ENCODE results near the gene CIB2. TPM values are rescaled to one million over a fixed set of nuclear protein-coding genes. Genes with fewer than 3 reads are reported as not detected.

CIB2 gene
- total RNA-seq, 2 donors from 2014 or later = 16.7 to 23.0 TPM

DNA sequence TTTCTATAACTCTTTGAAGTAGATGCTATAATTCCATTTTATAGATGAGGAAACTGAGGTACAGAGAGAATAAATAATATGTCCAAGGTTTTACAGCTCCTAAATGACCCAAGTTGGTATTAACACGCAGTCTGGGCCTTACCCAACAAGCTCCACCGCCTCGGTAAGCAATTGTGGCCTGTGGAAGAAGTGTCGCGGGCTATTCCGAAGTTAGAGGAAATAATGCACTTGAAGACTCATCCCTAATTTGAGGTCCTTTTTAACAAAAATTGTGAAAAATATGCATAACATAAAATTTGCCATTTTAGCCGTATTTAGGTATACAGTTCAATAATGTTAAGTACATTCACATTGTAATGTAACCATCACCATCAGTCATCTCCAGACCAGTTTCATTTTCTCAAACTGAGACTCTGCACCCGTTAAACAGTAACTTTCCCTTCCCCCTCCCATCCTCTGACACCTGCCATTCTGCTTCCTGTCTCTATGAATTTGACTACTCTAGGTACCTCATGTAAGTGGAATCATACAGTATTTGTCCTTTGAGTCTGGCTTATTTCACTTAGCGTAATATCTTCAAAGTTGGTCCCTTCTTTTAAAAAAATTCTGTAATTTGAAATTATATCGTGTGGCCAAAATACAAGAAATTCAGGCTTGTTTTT is 36.1 kb upstream of the CIB2 start:
- no peak for DNase-seq (ENCODE audit: low spot score)
- WGBS = 92% methylated on average over 10 of the region's 10 CpGs
- Histone ChIP-seq H3K4me1 (replicated peaks) (no peaks in the 10 kb centered on the region), H3K4me3 (no peak overlapping the region), H3K36me3 (peaks cover 6 to 17% of the 10 kb centered on the region in 2 donors), H3K9me3 (no peaks in the 10 kb centered on the region), H3K27me3 (replicated peaks; ENCODE audit: insufficient read depth) (no peaks in the 10 kb centered on the region), H3K27ac (no peak overlapping the region)
- intact Hi-C loops (cut with DNase I) = no loop called here
- TF ChIP-seq POLR2AphosphoS5 (IDR thresholded peaks at IDR 0.05) (no peak), POLR2A (IDR thresholded peaks at IDR 0.05) (no peak), CTCF (IDR thresholded peaks at IDR 0.05) (no peak)

- Histone ChIP-seq H3K27me3 (replicated peaks; ENCODE audit: insufficient read depth) (no peaks in the 10 kb centered on the region), H3K36me3 (peaks cover 9 to 17% of the 10 kb centered on the region in 2 donors), H3K9me3 (no peaks in the 10 kb centered on the region), H3K4me3 (no peak overlapping the region), H3K4me1 (replicated peaks) (no peaks in the 10 kb centered on the region), H3K27ac (no peak overlapping the region)
- DNase-seq (ENCODE audit: low spot score) = no peak
- TF ChIP-seq CTCF (IDR thresholded peaks at IDR 0.05) = no peak
- no peak for TF ChIP-seq POLR2AphosphoS5 (IDR thresholded peaks at IDR 0.05)
- TF ChIP-seq POLR2A (IDR thresholded peaks at IDR 0.05) = no peak
- intact Hi-C loops (cut with DNase I) = no loop called here
- 91% methylated on average over 2 of the region's 2 CpGs for WGBS
Observed at GRCh38 chr15:78164010-78164409, 32.8 kb upstream of the CIB2 start.

DNA sequence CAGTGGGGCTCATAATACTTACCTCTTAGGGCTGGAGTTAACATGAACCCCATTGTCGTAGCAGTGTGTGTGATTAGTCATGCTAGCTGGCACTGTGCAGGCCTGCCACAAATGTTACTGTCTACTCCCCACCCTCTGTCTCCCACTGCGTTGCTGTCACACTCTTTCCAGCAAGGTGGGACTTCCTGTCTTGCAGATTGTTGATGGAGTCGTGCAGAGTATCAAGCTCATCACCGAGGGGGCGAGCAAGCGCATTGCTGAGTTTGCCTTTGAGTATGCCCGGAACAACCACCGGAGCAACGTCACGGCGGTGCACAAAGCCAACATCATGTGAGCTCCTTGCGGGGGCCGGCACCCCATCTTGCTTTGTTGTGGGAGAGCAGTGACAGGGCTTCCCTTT is 30.8 kb upstream of the CIB2 start:
- DNase-seq (ENCODE audit: low spot score) = no peak
- intact Hi-C loops (cut with DNase I) = no loop called here
- 86% methylated on average over 13 of the region's 13 CpGs for WGBS

DNA sequence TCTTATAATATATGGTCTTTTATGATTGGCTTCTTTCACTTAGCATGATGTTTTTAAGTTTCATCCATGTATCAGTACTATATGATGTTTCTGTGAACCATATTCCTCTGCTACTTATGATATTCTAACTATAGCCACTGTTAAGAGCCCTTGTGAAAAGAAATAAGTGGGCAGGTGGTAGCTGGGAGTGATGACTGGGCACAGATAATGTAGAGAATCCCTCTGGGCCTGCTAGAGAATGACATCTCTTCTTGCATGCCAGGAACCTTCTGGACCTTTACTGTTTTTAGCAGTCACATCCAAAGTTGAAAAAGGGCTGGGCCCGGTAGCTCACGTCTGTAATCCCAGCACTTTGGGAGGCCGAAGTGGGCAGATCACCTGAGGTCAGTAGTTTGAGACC is 28.1 kb upstream of the CIB2 start:
- DNase-seq (ENCODE audit: low spot score) = no peak
- intact Hi-C loops (cut with DNase I) = no loop called here
- peaks cover 9% of the 10 kb centered on the region for H3K4me1 ChIP-seq (replicated peaks)
- no peaks in the 10 kb centered on the region for H3K9me3 ChIP-seq
- H3K36me3 ChIP-seq = peaks cover 0 to 5% of the 10 kb centered on the region in 2 donors
- no peak overlapping the region for H3K27ac ChIP-seq
- 91% methylated on average over 3 of the region's 3 CpGs for WGBS
- no peaks in the 10 kb centered on the region for H3K27me3 ChIP-seq (replicated peaks; ENCODE audit: insufficient read depth)
- no peak overlapping the region for H3K4me3 ChIP-seq
- TF ChIP-seq CTCF (IDR thresholded peaks at IDR 0.05) (no peak), POLR2AphosphoS5 (IDR thresholded peaks at IDR 0.05) (no peak), POLR2A (IDR thresholded peaks at IDR 0.05) (no peak)

More for the DNA sequence above, 30.8 kb upstream of the CIB2 start:
- Histone ChIP-seq H3K4me1 (replicated peaks) (no peaks in the 10 kb centered on the region), H3K27me3 (replicated peaks; ENCODE audit: insufficient read depth) (no peaks in the 10 kb centered on the region), H3K9me3 (no peaks in the 10 kb centered on the region), H3K36me3 (peaks cover 7 to 11% of the 10 kb centered on the region in 2 donors), H3K4me3 (no peak overlapping the region), H3K27ac (no peak overlapping the region)
- TF ChIP-seq CTCF (IDR thresholded peaks at IDR 0.05) (no peak), POLR2A (IDR thresholded peaks at IDR 0.05) (no peak), POLR2AphosphoS5 (IDR thresholded peaks at IDR 0.05) (no peak)

DNA sequence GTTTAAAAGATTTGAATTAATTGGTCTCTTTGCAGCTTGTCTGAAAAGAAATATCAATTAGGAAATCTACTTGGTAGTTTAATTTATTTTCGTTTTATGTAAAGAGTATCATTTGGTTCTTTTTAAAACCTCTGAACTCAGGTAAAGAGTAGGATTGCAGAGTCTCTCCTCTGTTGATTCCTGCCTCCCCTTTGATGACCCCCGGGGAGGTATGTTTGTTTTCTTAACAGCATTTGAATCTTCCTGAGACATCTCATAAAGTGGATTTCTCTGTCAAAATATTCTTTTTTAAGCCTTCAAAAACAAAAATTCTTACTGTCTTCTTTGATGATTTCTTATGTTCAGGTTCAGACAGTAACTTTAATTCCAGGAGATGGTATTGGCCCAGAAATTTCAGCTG is 26.0 kb upstream of the CIB2 start:
- intact Hi-C loops (cut with DNase I) = no loop called here
- DNase-seq (ENCODE audit: low spot score) = no peak
- peaks cover 9% of the 10 kb centered on the region for H3K4me1 ChIP-seq (replicated peaks)
- no peaks in the 10 kb centered on the region for H3K27me3 ChIP-seq (replicated peaks; ENCODE audit: insufficient read depth)
- no peak overlapping the region for H3K4me3 ChIP-seq
- no peaks in the 10 kb centered on the region for H3K9me3 ChIP-seq
- TF ChIP-seq POLR2A (IDR thresholded peaks at IDR 0.05) = no peak
- TF ChIP-seq CTCF (IDR thresholded peaks at IDR 0.05) = no peak
- no peak for TF ChIP-seq POLR2AphosphoS5 (IDR thresholded peaks at IDR 0.05)
- WGBS = 34% methylated on average over 2 of the region's 2 CpGs
- no peak overlapping the region for H3K27ac ChIP-seq
- peaks cover 0 to 5% of the 10 kb centered on the region in 2 donors for H3K36me3 ChIP-seq

All from prostate gland (tissue), 2 donors.